ENCODE data around the gene PPP2R2C.

Gene PPP2R2C

GRCh38 chr4:6360385-6360784 is 112.0 kb downstream of the PPP2R2C start:
- peak; percentile 69 for DNase-seq

- DNase-seq = no peak
These were observed 112.7 kb downstream of the PPP2R2C start for GRCh38 chr4:6359536-6360308.

GRCh38 chr4:6357476-6357875 is 114.9 kb downstream of the PPP2R2C start:
- DNase-seq = no peak

GRCh38 chr4:6356076-6356560 is 116.3 kb downstream of the PPP2R2C start:
- no peak for DNase-seq

- no peak for DNase-seq
These were observed 117.4 kb downstream of the PPP2R2C start for GRCh38 chr4:6355052-6355451.

- no peak for DNase-seq
These were observed 117.8 kb downstream of the PPP2R2C start for GRCh38 chr4:6354626-6355025.

- DNase-seq = no peak
These were observed 118.3 kb downstream of the PPP2R2C start for GRCh38 chr4:6354119-6354518.

GRCh38 chr4:6352031-6352692 is 120.3 kb downstream of the PPP2R2C start:
- peak; percentile 40 for DNase-seq

- DNase-seq = no peak
These were observed 121.0 kb downstream of the PPP2R2C start for GRCh38 chr4:6351246-6352000.

- no peak for DNase-seq
These were observed 121.8 kb downstream of the PPP2R2C start for GRCh38 chr4:6350646-6351045.

- DNase-seq = no peak
These were observed 122.4 kb downstream of the PPP2R2C start for GRCh38 chr4:6349896-6350603.

- DNase-seq = no peak
These were observed 124.0 kb downstream of the PPP2R2C start for GRCh38 chr4:6348408-6348807.

- DNase-seq = no peak
These were observed 124.8 kb downstream of the PPP2R2C start for GRCh38 chr4:6347511-6348045.

- DNase-seq = no peak
These were observed 125.9 kb downstream of the PPP2R2C start for GRCh38 chr4:6346373-6347110.

GRCh38 chr4:6345866-6346265 is 126.5 kb downstream of the PPP2R2C start:
- DNase-seq = no peak

GRCh38 chr4:6345096-6345830 is 127.2 kb downstream of the PPP2R2C start:
- no peak for DNase-seq

GRCh38 chr4:6343939-6344408 is 128.4 kb downstream of the PPP2R2C start:
- DNase-seq = no peak

GRCh38 chr4:6342530-6343293 is 129.7 kb downstream of the PPP2R2C start:
- DNase-seq = peak; percentile 54

GRCh38 chr4:6341696-6342095 is 130.7 kb downstream of the PPP2R2C start:
- DNase-seq = no peak

GRCh38 chr4:6340446-6341015 is 131.9 kb downstream of the PPP2R2C start:
- DNase-seq = no peak
